ENCODE results near the gene ADARB2.

DNA sequence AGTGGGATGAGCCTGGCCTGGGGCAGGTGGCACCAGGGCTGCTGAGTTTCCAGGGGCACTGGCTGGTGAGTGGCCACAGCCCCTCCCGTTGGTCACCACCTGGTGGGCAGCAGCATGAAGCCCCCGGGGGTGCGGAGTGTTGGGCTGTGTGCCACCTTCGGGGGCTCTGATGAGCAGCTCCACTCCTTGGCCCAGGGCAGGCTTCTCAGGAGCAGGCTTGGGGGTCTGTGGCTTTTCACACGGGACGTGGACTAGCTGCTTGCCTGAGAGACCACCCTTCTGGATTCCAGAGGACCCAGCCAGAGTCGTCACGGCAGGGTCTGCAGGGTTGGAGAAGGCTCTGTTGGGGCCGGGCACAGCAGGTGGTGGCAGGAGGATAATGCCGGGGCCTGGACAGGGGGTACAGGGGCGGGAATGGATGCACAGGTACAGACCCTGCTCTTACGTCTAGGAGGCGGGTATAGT is 193.1 kb downstream of the ADARB2 start:
- TF ChIP-seq POLR2A (IDR thresholded peaks at IDR 0.05) (no peak), CTCF (IDR thresholded peaks at IDR 0.05) (no peak)
